Right ventricle myocardium superior (tissue), 1 donor: Measurements from ENCODE around the gene FERMT2. TPM values are rescaled to one million over a fixed set of nuclear protein-coding genes. Genes with fewer than 3 reads are reported as not detected.

Source experiments
- total RNA-seq: library from RNA; stranded (reverse); fragmentation: NEBNext Ultra II Directional; extraction: Animal tissue kit (Norgen Biotek cat#: 25700); gene quantifications from one replicate; pipeline ENCODE4 v1.2.1, GENCODE V29; 2021
- donor health status: DM: no; HTN: yes; CAD: no; lungs with severe emphysema.

The FERMT2 gene
- total RNA-seq, 1 donor from 2014 or later: 116 TPM

Other genes starting within 250 kb of the FERMT2 start
- 70.0 TPM for gene PSMC6, start 243.8 kb downstream of the FERMT2 start, total RNA-seq
- gene STYX, start 220.9 kb downstream of the FERMT2 start, total RNA-seq: 11.8 TPM
- 5.8 TPM for gene GNPNAT1, start 159.4 kb downstream of the FERMT2 start, total RNA-seq
- 6.5 TPM for gene DDHD1, start 202.3 kb upstream of the FERMT2 start, total RNA-seq